ENCODE results near the gene WDR18. TPM values are rescaled to one million over a fixed set of nuclear protein-coding genes. Genes with fewer than 3 reads are reported as not detected.

WDR18 gene
- total RNA-seq, 4 donors from 2014 or later: 9.9 to 30.3 (median 28.4) TPM

- peaks cover 0 to 11% (median 0%) of the 10 kb centered on the region in 4 donors for H3K27me3 ChIP-seq
- H3K4me1 ChIP-seq: peaks cover 23 to 47% (median 34%) of the 10 kb centered on the region in 4 donors
- no peaks in the 10 kb centered on the region for H3K9me3 ChIP-seq
- H3K4me3 ChIP-seq: peak overlapping the region; percentile 56 to 61 (median 58)
- intact Hi-C loops (cut with DNase I): loop anchor here (5.0 kb wide), 1 partner anchor 51 kb away; no protein-coding TSS in a partner anchor
- DNase-seq (ENCODE audit: extremely low spot score): no peak
- H3K36me3 ChIP-seq: peaks cover 12 to 21% (median 17%) of the 10 kb centered on the region in 4 donors
- no peak for TF ChIP-seq POLR2AphosphoS5 (IDR thresholded peaks at IDR 0.05)
- no peak for TF ChIP-seq POLR2A (IDR thresholded peaks at IDR 0.05; ENCODE audit: low read depth)
- TF ChIP-seq CTCF (IDR thresholded peaks at IDR 0.05): no peak
- TF ChIP-seq EP300 (IDR thresholded peaks at IDR 0.05): no peak
- peak overlapping the region in 2 of 4 donors; percentile 4 to 32 for H3K27ac ChIP-seq (replicated peaks in 1 of 4)
- WGBS: 49% methylated on average over 19 of the region's 26 CpGs
Observed at GRCh38 chr19:1041272-1041834, 57.2 kb downstream of the WDR18 start.

GRCh38 chr19:1041835-1042685 lies 57.9 kb downstream of the WDR18 start:
- Histone ChIP-seq H3K9me3 (no peaks in the 10 kb centered on the region), H3K27me3 (peaks cover 0 to 11% (median 0%) of the 10 kb centered on the region in 4 donors), H3K4me1 (peaks cover 23 to 50% (median 34%) of the 10 kb centered on the region in 4 donors), H3K36me3 (peaks cover 5 to 19% (median 11%) of the 10 kb centered on the region in 4 donors), H3K4me3 (peak overlapping the region in 2 of 4 donors; percentile 12 to 61), H3K27ac (replicated peaks in 1 of 4) (no peak overlapping the region)
- no peak for DNase-seq (ENCODE audit: extremely low spot score)
- no peak for TF ChIP-seq EP300 (IDR thresholded peaks at IDR 0.05)
- intact Hi-C loops (cut with DNase I): loop anchor here (5.0 kb wide), 1 partner anchor 50 kb away; no protein-coding TSS in a partner anchor
- 70% methylated on average over 26 of the region's 43 CpGs for WGBS

- H3K4me1 ChIP-seq: peaks cover 23 to 51% (median 34%) of the 10 kb centered on the region in 4 donors
- no peak for DNase-seq (ENCODE audit: extremely low spot score)
Observed at GRCh38 chr19:1042689-1043511, 58.8 kb downstream of the WDR18 start.

More at GRCh38 chr19:1042689-1043511, 58.8 kb downstream of the WDR18 start:
- intact Hi-C loops (cut with DNase I): loop anchor here (5.0 kb wide), 1 partner anchor 49 kb away; no protein-coding TSS in a partner anchor
- Histone ChIP-seq H3K27me3 (peaks cover 0 to 11% (median 0%) of the 10 kb centered on the region in 4 donors), H3K9me3 (no peaks in the 10 kb centered on the region), H3K4me3 (no peak overlapping the region), H3K27ac (replicated peaks in 1 of 4) (no peak overlapping the region), H3K36me3 (peaks cover 0 to 13% (median 4%) of the 10 kb centered on the region in 4 donors)
- no peak for TF ChIP-seq POLR2A (IDR thresholded peaks at IDR 0.05; ENCODE audit: low read depth)
- TF ChIP-seq EP300 (IDR thresholded peaks at IDR 0.05): no peak
- no peak for TF ChIP-seq POLR2AphosphoS5 (IDR thresholded peaks at IDR 0.05)
- no peak for TF ChIP-seq CTCF (IDR thresholded peaks at IDR 0.05)
- 87% methylated on average over 9 of the region's 23 CpGs for WGBS

Small RNA genes lying within 50 kb of the gene (small RNA-seq; reads per million reads assigned to genes)
- gene RNU6-2: 0 to 0.84 (median 0) reads per million in 3 donors

Other genes starting within 250 kb of the WDR18 start
- gene MISP, start 233.2 kb upstream of the WDR18 start, total RNA-seq: 1 to 10 TPM in 1 of 4 donors, not detected in 3; 2.0 TPM
- 100 to 1,000 TPM in 1 of 4 donors, 10 to 100 TPM in 3; 76.8 to 110 (median 95.3) TPM for gene PTBP1, start 186.9 kb upstream of the WDR18 start, total RNA-seq
- not detected for gene PLPPR3, start 162.4 kb upstream of the WDR18 start, total RNA-seq
- gene AZU1, start 156.5 kb upstream of the WDR18 start, total RNA-seq: 1 to 10 TPM in 1 of 4 donors, under 1 TPM in 1, not detected in 2; 0.40 to 1.3 TPM
- gene PRTN3, start 143.3 kb upstream of the WDR18 start, total RNA-seq: 1 to 10 TPM in 1 of 4 donors, not detected in 3; 1.2 TPM
- 1 to 10 TPM in 3 of 4 donors, under 1 TPM in 1; 0.45 to 3.3 (median 1.6) TPM for gene ELANE, start 132.0 kb upstream of the WDR18 start, total RNA-seq
- 1,000 to 10,000 TPM in 1 of 4 donors, 100 to 1,000 TPM in 3; 298 to 1,068 (median 643) TPM for gene CFD, start 124.7 kb upstream of the WDR18 start, total RNA-seq
- 10 to 100 TPM; 26.3 to 50.9 (median 37.2) TPM for gene MED16, start 91.2 kb upstream of the WDR18 start, total RNA-seq
- gene RNU6-9, start 90.9 kb upstream of the WDR18 start, total RNA-seq: not detected
- gene R3HDM4, start 71.1 kb upstream of the WDR18 start, total RNA-seq: 10 to 100 TPM; 32.0 to 52.5 (median 40.0) TPM
- gene KISS1R, start 67.0 kb upstream of the WDR18 start, total RNA-seq: not detected
- gene ARID3A, start 58.3 kb upstream of the WDR18 start, total RNA-seq: 1 to 10 TPM; 2.9 to 8.4 (median 5.0) TPM
- gene GRIN3B, start 16.1 kb downstream of the WDR18 start, total RNA-seq: under 1 TPM in 2 of 4 donors, not detected in 2; 0.13 to 0.17 TPM
- gene TMEM259, start 36.8 kb downstream of the WDR18 start, total RNA-seq: 100 to 1,000 TPM; 129 to 187 (median 160) TPM
- gene RNU6-2, start 37.2 kb downstream of the WDR18 start, total RNA-seq: not detected
- gene CNN2, start 42.3 kb downstream of the WDR18 start, total RNA-seq: 10 to 100 TPM; 47.3 to 98.1 (median 81.3) TPM
- 1 to 10 TPM; 3.9 to 9.5 (median 6.9) TPM for gene ABCA7, start 55.8 kb downstream of the WDR18 start, total RNA-seq
- gene ARHGAP45, start 82.8 kb downstream of the WDR18 start, total RNA-seq: 10 to 100 TPM; 17.8 to 28.3 (median 21.2) TPM
- gene POLR2E, start 111.0 kb downstream of the WDR18 start, total RNA-seq: 100 to 1,000 TPM in 3 of 4 donors, 10 to 100 TPM in 1; 96.8 to 198 (median 135) TPM
- 100 to 1,000 TPM; 338 to 386 (median 375) TPM for gene GPX4, start 119.6 kb downstream of the WDR18 start, total RNA-seq
- gene SBNO2, start 189.9 kb downstream of the WDR18 start, total RNA-seq: 100 to 1,000 TPM in 1 of 4 donors, 10 to 100 TPM in 3; 16.2 to 141 (median 30.5) TPM
- 10 to 100 TPM; 52.2 to 95.7 (median 73.2) TPM for gene STK11, start 221.4 kb downstream of the WDR18 start, total RNA-seq

Data from esophagus muscularis mucosa (tissue), 4 donors.